Amygdala (tissue), 56 donors: Measurements from ENCODE around the gene JAZF1.

Experiments used
- DNase-seq, 56 donors: peaks; one replicate each; lab custom pipeline; 2025; lab: John Stamatoyannopoulos, UW

The JAZF1 gene

DNA sequence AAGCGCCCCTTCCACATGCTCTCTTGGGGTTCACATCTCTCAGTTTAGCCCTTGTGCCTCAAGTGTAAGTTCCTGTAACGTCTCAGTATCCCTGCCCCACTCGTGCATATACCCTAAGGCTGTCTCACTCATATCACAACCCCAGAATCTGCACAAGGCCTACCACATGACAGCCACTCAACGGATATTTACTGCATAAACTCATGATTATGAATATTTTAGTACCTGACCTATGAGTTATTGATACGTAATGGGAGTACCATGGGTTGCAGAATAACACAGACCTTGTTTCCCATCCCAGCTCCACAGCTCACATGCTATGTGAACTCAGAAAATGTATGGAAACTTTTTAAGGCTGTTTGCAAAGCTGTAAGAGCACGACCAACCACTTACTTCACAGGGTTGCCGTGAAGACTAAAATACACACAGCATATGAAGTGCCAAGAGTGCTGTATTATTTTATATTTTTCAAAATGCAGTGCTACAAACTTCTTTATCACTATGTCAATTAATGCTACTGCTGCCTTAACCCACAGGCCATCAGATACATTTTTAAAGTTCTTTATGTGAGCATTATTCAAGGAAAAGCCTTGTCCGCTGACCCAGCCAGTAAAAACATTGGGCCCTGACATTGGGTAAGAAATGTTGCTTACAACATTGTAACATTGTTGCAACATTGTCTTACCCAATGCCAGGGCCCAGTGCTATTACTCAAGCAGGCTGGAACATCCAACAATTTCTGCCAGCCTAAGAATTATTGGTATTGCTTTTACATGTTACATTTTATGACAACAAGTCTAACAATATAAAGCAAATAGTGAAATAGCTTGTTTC lies 97.2 kb downstream of the JAZF1 start:
- DNase-seq = no peak

DNA sequence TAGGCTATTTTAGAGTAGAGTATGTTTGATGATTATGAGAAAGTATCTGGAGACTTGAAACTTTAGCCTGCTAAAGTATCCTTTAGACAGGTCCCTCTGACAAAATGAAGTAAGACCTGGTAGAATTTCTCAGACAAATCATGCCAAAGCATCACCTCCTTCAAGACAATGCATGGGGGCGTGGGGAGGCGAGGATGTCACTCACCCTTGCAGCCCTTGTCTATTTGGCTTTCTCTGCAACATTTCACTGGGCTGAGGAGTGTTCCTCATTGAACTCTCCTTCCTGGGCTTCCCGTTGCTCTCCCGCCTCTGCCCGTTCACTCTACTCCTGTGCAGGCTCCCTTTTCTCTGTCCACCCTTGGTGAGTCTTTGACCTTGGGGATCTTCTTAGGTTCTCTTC lies 98.5 kb downstream of the JAZF1 start:
- DNase-seq = no peak

DNA sequence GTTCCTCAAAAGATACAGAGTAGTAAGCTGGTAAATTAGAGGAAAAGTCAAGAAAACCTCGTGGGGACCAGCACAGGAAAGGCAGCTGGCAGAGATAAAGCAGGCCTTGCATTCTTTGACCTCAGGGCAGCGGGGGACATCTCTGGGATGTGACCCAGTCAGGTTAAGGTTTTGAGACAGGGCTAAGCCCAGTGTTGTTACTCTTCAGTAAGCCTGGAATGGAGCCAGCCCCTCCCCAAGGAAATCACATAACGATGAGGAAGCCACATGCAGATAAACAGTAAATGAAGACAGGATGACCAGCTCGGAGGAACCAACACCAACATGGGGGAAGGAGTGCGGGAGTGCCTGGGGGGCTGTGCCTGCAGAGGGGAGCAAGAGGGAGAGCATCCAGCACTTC lies 99.6 kb downstream of the JAZF1 start:
- DNase-seq = no peak

DNA sequence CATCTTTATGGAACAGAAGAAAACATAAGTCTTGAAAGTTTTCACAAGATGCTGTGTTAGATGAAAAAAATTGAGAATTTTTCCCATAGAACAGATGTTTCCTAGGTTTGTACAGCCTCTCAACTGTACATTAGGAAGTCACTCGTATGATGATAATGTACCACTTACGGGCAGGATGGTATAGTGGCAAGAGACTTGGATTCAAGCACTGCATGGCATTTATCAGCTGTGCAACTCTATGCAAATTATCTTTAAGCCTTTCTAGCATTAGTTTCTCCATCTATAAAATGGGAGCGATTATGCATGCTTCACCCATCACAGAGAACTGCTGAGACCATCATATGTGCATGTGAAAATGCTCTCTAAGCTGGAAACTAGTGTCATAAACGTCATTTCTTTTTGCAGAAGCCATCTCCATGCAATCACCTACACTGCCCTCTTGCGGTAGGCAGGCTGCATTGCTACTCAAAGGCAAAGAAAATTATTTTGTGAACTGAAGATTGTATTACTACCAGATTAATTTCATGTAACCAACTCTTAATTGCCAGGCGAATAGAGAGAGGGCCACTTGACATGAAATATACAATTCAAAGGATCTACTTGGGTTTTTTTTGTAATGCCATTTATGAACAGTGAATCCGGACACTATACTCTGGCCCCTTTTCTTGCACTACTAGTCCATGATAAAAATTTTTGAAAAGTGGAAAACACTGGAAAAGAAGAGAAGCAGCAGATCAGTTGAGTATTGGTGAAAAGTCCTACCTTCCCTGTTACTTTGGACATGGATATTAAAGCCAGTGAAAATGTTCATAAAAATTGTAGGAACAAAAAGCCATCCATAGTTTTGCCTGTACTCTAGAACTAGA lies 102.3 kb downstream of the JAZF1 start:
- peak in 13 of 56 donors; percentile 4 to 53 (median 16) for DNase-seq

DNA sequence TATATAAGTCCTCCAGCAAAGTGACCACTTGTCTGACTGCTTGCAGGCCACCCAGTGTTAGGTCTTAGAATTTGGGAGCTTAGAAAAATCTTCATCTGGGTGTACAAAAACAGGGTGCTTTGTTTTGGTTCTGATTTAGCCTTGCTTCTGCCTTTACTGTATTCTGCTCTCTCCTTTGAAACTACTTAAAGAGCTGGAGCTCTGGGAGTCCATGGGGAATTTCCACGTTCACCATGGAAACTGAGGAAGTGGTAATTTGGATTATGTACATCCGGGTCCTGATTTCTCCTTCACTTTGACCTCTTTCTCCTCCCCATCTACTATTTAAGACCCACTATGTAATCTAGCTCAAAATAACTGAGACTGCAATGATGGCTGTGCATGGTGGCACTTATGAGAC lies 103.0 kb downstream of the JAZF1 start:
- no peak for DNase-seq

DNA sequence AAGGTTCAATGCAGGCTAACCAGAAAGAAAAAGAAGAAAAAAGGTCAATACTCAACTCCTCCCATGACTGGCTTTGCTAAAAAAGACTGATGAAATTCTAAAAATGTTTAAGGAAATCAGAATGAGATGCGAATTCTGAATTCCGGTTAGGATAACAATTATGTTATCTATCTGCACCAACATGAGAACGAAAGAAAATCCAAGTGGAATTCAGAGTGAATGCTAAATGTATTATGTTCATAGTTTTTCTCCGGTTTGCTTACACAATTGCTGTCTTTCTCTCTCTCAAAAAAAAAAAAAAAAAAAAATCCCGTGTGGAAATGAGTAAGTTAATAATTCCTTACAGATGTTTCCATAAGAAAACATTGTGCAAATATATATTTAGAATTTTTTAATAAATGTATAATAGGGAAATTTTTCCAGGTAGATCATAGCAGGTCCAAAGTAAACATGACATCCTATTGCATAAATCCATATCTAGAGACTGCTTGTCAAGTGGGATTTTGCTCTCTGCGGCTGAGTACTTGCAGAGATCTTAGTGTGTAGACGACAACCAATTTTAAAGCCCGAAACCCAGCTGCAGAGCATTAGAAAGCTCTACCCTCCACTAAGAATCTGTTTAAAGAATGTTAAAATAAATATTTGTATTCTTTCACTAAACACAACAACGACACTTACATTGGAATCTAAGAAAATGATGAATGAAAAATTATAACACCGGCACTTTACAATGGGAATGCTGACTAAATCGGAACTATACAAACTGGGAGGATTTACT lies 104.0 kb downstream of the JAZF1 start:
- DNase-seq = no peak

DNA sequence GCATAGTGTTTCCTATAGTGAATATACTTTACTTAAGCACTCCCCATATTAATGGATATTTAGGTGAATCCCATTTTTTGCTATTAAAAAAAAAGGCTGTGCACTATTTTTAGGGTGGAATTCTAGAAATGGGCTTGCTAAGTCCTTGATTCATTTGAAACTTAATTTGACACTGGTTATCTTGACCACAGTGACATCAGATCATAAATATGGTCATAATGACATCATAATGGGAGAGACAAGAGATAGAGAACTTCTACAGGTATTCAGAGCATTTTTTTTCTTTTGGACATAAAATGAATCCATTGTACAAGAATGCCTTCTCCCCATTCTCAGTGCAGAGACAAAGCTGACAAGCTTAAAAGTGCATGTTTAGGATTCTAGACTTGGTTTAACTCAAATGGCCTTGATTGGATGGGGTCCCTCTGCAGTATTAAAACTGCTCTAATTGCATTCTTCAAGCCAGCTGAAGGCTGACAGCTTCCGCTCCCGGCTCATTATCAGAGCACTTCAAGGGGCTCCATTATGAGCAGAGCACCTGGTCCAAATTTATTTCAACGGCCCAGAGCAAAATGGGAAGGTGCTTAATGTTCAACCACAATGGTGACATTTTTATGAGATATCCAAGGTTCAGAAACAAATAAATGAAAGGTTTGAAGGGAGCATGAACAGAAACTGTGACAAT lies 104.8 kb downstream of the JAZF1 start:
- DNase-seq = no peak

DNA sequence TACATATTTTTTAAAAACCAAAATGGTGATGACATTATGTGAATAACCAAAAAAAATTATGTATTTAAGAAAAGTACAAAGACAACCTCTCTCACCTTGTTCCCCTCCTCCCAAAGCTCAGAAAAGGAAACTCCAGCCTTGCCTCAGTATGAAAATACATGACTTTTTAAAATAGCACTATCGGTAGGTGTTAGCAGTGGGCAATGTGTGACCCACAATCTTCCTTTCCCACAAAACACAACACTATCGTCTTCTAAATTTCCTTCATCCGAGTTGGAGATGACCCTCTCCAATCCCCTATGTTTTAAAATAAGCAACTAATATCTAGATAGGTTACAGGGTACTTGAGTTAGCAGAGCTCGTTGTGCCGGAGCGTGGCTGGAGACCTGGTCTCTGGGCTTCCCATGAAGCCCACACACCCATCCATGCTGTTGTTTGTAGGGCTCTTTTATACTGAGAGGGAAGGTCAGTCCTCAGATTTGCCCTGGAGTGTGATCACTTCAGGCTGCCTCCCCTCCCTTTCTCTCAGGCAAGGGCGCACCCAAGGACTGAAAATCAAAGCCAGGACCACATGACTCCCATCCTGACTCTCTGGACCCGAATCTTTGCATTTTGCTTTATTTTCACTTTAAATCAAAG lies 107.6 kb downstream of the JAZF1 start:
- no peak for DNase-seq

DNA sequence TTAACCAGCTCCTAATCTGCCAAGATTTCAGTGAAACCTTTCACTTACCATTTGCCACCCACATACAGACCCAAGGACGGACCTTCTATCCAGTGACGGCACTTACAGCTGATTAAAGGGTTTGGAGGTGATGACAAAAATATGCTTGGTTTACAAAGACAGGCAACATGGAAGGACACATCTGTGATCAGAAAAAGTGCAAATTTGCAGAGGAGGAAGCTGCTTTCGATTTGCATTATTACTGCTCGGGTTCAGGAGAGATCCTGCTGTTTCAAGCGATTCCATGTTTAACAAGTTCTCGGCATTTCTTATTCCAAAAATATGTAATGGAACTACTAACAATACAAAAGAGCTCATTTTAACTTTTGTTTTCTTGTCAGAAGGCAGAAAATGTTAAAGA lies 109.0 kb downstream of the JAZF1 start:
- no peak for DNase-seq

DNA sequence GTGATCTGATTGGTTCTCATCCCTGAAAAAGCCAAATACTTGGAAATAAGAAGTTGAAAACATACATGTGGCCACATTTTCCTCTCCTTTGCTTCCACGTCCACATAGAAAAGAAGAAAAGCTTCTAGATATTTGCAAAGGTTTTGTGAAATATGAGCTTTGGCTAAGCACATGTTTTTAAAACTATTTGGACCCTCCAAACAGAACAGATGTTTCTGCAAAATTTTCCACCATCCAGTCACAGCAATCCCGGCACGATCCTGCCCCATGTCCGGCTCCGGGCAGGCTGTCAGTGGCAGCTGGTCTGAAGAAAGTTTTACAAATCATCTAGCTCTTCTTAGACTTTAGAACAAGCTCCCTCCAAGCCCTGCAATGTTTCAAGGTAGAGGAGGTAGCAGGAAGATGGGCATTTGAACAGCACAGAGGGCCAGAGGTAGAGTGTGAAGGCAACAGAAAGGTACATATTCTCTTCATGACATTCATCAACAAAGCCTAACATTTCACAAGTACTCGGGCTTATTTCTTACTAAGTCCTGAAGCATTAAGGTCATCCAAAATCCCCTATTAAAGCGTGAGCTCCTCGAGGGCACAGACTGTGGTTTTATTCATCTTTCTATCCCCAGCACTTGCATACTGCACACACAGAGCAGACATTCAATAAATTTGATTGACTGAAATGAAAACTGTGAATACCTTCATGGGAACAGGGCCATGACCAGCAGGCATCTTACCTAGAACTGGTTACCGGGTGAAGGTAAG lies 110.1 kb downstream of the JAZF1 start:
- DNase-seq = no peak

DNA sequence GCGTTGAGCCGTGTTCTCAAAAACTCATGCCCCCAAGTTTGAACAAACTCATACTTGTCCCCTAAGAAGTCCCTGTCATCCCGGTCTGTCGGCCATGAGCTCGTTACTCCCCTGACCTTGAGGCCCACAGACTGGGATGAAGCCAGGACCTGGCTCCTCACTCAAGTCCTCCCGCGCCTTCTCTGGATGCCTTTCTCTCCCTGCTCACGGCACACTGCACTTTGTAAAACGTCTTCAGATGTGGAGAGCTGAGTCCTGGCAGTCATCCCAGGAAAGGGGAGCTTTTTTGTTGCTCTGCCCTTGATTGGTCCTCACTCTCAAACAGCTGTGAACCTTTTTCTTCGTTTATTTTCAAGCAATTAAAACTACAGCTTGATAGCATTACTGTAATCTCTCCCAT lies 110.8 kb downstream of the JAZF1 start:
- peak in 23 of 56 donors; percentile 1 to 68 (median 19) for DNase-seq

DNA sequence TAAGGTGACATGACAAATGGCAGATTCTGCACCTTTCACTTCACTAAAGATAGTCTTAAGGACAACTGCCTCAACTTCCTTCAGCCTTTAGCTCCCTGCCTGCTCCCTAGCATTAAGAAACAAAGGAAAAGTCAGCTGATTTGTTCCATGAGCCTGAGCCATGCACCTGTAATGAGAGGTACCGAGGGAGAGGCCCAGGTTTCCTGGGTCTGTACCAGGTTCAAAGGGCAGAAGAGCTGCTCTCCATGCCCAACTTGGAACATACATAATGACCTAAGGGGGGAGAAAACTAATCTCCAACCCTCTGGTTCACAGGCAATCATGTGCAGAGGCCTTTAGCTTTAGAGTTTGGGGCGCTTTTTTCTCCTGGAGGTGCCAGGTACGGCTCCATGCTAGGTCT lies 111.2 kb downstream of the JAZF1 start:
- no peak for DNase-seq

DNA sequence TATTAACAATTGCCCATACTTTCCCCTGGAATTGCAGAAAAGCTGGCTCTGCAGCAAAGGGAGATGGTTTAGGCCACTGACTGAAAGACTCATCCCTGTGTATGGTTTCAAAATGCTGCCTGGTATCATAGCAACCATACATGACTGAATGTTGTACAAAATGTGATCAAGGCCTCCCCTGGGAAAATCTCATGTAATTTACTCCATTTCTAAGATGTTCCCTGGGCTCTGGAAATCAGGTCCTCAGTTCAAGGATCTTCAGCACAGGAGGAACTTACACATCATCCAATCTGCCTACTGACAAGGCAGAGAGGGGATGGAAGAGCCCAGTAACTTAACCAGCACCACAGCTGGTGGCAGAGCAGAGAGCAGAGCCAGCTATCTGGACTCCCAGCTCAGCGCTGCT lies 111.8 kb downstream of the JAZF1 start:
- no peak for DNase-seq

DNA sequence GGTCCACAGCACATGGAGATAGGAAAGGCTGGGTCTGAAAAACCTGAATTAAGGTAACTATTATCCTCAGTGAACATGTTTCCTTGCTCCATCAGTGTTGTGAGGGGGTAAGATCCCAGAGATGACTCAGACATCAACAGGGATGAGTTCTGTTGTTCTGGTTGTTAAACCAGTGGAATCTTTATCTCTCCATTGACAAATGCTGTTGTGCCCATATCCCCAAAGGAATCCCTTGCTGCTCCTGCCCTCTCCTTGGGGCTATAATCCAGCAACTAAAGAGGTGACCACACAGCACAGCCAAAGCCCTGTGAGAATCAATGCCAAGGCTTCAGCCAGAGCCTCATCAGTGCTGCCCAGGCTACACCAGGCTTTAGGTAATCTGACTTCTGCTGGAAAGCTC lies 113.4 kb downstream of the JAZF1 start:
- DNase-seq = no peak

DNA sequence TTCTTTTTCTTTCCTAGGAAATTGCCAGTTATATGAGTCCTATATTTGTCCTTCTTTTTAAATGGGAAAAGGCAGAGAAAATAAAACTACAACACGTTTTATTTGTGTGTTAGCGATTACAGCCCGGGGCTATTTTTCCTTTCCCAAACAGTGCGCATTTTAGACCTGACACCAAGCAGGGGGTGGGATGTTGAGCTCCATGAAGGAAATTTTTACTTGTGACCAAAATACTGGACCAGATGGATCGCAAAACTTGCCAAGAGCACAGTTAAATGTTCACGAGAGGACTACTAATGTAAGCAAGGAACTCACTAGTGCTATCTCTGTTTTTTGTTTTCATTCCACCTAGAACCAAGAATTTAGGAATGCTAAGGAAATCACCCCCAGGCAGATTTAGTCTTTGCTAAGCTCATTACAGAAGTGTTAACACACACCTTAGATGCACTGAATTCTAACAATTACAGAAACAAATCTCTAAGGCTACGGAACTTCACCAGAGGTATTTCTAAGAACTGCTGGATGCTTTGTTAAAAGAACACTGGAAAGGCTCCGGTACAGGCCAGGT lies 114.8 kb downstream of the JAZF1 start:
- no peak for DNase-seq

DNA sequence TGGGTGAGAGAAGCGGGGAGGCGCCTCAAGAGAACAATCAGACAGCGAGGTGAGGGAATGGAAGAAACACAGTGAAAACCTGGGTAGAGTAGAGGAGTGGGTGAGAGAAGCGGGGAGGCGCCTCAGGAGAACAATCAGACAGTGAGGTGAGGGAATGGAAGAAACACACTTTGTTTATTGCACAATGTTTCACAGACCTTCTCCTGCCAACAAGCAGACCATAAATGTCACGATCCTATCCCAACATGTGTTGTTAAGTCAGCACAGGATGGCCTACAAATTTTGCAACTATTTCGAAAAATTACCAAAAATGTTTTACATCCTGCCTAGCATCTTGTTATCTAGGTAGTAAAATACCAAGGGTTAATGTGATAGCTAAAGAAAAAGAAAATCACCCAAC lies 115.3 kb downstream of the JAZF1 start:
- no peak for DNase-seq

DNA sequence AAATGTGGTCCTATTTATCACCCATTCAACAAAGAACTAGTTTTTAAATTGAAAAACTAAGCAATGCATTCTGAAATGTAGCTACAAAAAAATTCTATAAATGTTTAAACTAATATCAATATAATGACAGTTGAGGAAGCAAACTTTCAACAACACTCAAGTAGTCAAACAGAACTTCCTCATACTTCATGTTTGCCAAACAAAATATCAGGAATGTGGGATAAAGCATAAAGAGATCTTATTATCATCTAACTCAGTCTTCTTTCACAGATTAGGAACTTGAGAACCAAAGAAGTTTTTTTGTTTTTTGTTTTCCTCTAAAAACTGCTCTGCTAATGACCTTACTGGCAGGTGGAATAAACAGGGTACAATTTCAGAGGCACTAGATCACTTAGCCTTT lies 116.2 kb downstream of the JAZF1 start:
- no peak for DNase-seq

DNA sequence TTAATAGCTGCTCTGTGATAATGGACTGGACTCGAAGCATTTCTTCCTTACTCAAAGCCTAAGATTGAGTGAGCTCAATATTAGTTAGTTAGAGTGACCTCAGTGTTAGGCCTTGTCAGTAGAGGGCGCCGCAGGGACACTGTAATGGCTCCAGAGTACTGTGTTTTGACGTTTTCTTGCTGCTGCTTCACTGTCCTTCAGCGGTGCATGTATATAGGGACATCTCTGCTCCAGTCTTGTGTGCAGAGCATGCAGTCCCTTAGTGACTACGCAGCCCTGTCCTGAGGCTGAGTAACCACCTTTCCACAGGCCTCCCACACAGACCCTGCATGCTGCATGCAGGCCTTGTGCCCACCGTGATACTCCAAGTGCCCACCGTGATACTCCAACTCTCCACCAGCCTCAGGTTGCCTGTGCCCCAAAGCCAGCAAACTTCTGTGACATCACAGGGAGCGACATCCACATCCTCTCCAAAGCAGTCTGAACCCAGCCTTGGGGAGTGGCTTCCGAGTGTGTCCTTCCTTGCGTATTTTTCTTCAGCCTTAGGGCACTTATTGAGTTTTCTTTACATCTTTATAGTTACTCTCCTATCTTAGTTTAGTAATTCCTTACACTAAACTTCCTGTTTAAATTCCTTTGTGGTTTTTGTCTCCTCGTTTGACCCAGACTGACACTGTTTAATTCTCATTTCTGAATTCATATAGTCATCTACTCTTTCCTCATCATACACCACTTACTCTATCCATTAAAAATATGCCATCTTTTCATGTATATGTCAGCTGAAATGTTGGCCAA lies 118.2 kb downstream of the JAZF1 start:
- DNase-seq = peak in 31 of 56 donors; percentile 5 to 74 (median 28)
